Tibial nerve (tissue), 4 donors: ENCODE measurements around the gene TMEM191C. TPM values are rescaled to one million over a fixed set of nuclear protein-coding genes. Genes with fewer than 3 reads are reported as not detected.
"Not testable (repeated sequence)": the region's sequence is repeated elsewhere in the genome, so short reads cannot be mapped to it uniquely, and the experiment has no call there.

ENCODE experiments used
- DNase-seq, 2 donors: peaks; one replicate each; pipeline ENCODE4 v3.0.0-alpha.2; 2019; ENCODE audit warnings: low spot score in 2 of 2
- H3K27ac ChIP-seq, 4 donors: fragments of 200-600 bp; sonication (generic) in 3 of 4; one replicate each; pipeline ENCODE4 v1.5.1; 2017 to 2019; ENCODE audit warnings: mild to moderate bottlenecking in 1 of 4
- H3K27me3 ChIP-seq, 2 donors: fragments of 200-600 bp; sonication (generic) in 1 of 2; one replicate each; pipeline versions ENCODE4 v1.5.1 to v1.6.0; 2017 to 2019
- H3K36me3 ChIP-seq, 3 donors: fragments of 200-600 bp; sonication (generic); one replicate each; pipeline ENCODE4 v1.5.1; 2018 to 2019
- H3K4me1 ChIP-seq, 4 donors: fragments of 200-600 bp; sonication (generic) in 3 of 4; one replicate each; pipeline ENCODE4 v1.5.1; 2017 to 2019
- H3K4me3 ChIP-seq, 4 donors: fragments of 200-600 bp; sonication (generic) in 3 of 4; one replicate each; pipeline ENCODE4 v1.5.1; 2017 to 2019; ENCODE audit warnings: mild to moderate bottlenecking in 1 of 4, moderate library complexity in 1 of 4
- H3K9me3 ChIP-seq, 4 donors: fragments of 200-600 bp; sonication (generic) in 3 of 4; one replicate each; pipeline ENCODE4 v1.5.1; 2017 to 2019
- CTCF ChIP-seq, 5 experiments: fragments of 200-600 bp in 3 of 5; fragments of 450-650 bp in 2 of 5; sonication (generic) in 3 of 5; IDR thresholded peaks; one replicate each; pipeline ENCODE4 v1.5.1; 2016 to 2019; ENCODE audit warnings: antibody characterized with exemption in 5 of 5, mild to moderate bottlenecking in 3 of 5, moderate library complexity in 2 of 5
- EP300 ChIP-seq, 2 donors: sonication (generic); formaldehyde crosslinking; IDR thresholded peaks; one replicate each; pipeline ENCODE4 v1.6.1; 2017; ENCODE audit warnings: antibody characterized with exemption in 2 of 2, mild to moderate bottlenecking in 1 of 2
- POLR2A ChIP-seq, 2 donors: fragments of 450-650 bp; IDR thresholded peaks; one replicate each; pipeline ENCODE4 v1.6.1; 2017; ENCODE audit warnings: antibody characterized with exemption in 2 of 2, mild to moderate bottlenecking in 2 of 2, moderate library complexity in 2 of 2
- WGBS, 2 donors: methylation state at CpG; one replicate each; pipeline ENCODE4 v1.1.5; 2018; 5-methylcytosine and 5-hydroxymethylcytosine counted together
- total RNA-seq, 4 donors: library from RNA; depleted of rRNA; stranded (reverse); fragments of >200 nt; gene quantifications; one replicate each; pipeline ENCODE4 v1.1.0, GENCODE V29; 2016

TMEM191C gene
- total RNA-seq, 4 donors from 2014 or later = 0.98 to 5.4 (median 4.4) TPM; not detected in 1

GRCh38 chr22:21442123-21442522, 25.1 kb upstream of the TMEM191C start:
- H3K4me3 ChIP-seq, H3K4me1 ChIP-seq, H3K9me3 ChIP-seq, DNase-seq, H3K27ac ChIP-seq, H3K27me3 ChIP-seq: not testable (repeated sequence)
- WGBS, 2 donors = no CpG with 5 or more reads among the region's 9 CpGs
- H3K36me3 ChIP-seq = peaks cover 0 to 41% (median 16%) of the 10 kb centered on the region in 3 donors

GRCh38 chr22:21442646-21443045, 24.5 kb upstream of the TMEM191C start:
- H3K36me3 ChIP-seq = peaks cover 0 to 45% (median 16%) of the 10 kb centered on the region in 3 donors
- peak in 1 of 2 donors; percentile 13 for DNase-seq
- WGBS, 2 donors = no CpG with 5 or more reads among the region's 15 CpGs
- H3K4me1 ChIP-seq, H3K27me3 ChIP-seq, H3K27ac ChIP-seq, H3K4me3 ChIP-seq, H3K9me3 ChIP-seq: not testable (repeated sequence)

- Histone ChIP-seq H3K36me3 (peaks cover 0 to 50% (median 16%) of the 10 kb centered on the region in 3 donors), H3K9me3 (no peaks in the 10 kb centered on the region), H3K27ac (peak overlapping the region in 1 of 4 donors; percentile 33), H3K27me3 (no peaks in the 10 kb centered on the region), H3K4me3 (no peak overlapping the region), H3K4me1 (peaks cover 0 to 9% (median 2%) of the 10 kb centered on the region in 4 donors)
- TF ChIP-seq POLR2A (IDR thresholded peaks at IDR 0.05) = no peak
- no peak for TF ChIP-seq EP300 (IDR thresholded peaks at IDR 0.05)
- no peak for TF ChIP-seq CTCF (IDR thresholded peaks at IDR 0.05)
- WGBS, 2 donors = 85 to 94% methylated on average over 9 to 11 of the region's 13 CpGs
- DNase-seq = peak in 1 of 2 donors; percentile 7
These were observed 24.0 kb upstream of the TMEM191C start for GRCh38 chr22:21443057-21443734.

GRCh38 chr22:21443735-21444421, 23.3 kb upstream of the TMEM191C start:
- no peak for TF ChIP-seq CTCF (IDR thresholded peaks at IDR 0.05)
- no peak for TF ChIP-seq EP300 (IDR thresholded peaks at IDR 0.05)
- no peak for TF ChIP-seq POLR2A (IDR thresholded peaks at IDR 0.05)
- no peaks in the 10 kb centered on the region for H3K27me3 ChIP-seq
- H3K9me3 ChIP-seq = no peaks in the 10 kb centered on the region
- no peak overlapping the region for H3K27ac ChIP-seq
- peaks cover 0 to 56% (median 16%) of the 10 kb centered on the region in 3 donors for H3K36me3 ChIP-seq
- 88 to 92% methylated on average over 13 of the region's 16 CpGs for WGBS, 2 donors
- H3K4me1 ChIP-seq = peaks cover 0 to 9% (median 2%) of the 10 kb centered on the region in 4 donors
- peak in 1 of 2 donors; percentile 7 for DNase-seq
- H3K4me3 ChIP-seq = no peak overlapping the region

- Histone ChIP-seq H3K4me3 (no peak overlapping the region), H3K27ac (no peak overlapping the region), H3K9me3 (no peaks in the 10 kb centered on the region), H3K4me1 (peaks cover 0 to 9% (median 2%) of the 10 kb centered on the region in 4 donors), H3K36me3 (peaks cover 0 to 60% (median 16%) of the 10 kb centered on the region in 3 donors), H3K27me3 (no peaks in the 10 kb centered on the region)
- DNase-seq = peak in 1 of 2 donors; percentile 6
- TF ChIP-seq POLR2A (IDR thresholded peaks at IDR 0.05) = no peak
- TF ChIP-seq CTCF (IDR thresholded peaks at IDR 0.05) = no peak
- TF ChIP-seq EP300 (IDR thresholded peaks at IDR 0.05) = no peak
- WGBS, 2 donors = 87 to 90% methylated on average over 12 to 33 of the region's 35 CpGs
These were observed 22.3 kb upstream of the TMEM191C start for GRCh38 chr22:21444701-21445436.
